Measurements from ENCODE around the gene NTF4. TPM values are rescaled to one million over a fixed set of nuclear protein-coding genes. Genes with fewer than 3 reads are reported as not detected.
"Not testable (repeated sequence)": the region's sequence is repeated elsewhere in the genome, so short reads cannot be mapped to it uniquely, and the experiment has no call there.

Gene NTF4
- total and polyA plus RNA-seq, 4 donors, result 2.1 to 5.2 (median 2.8) TPM

DNA sequence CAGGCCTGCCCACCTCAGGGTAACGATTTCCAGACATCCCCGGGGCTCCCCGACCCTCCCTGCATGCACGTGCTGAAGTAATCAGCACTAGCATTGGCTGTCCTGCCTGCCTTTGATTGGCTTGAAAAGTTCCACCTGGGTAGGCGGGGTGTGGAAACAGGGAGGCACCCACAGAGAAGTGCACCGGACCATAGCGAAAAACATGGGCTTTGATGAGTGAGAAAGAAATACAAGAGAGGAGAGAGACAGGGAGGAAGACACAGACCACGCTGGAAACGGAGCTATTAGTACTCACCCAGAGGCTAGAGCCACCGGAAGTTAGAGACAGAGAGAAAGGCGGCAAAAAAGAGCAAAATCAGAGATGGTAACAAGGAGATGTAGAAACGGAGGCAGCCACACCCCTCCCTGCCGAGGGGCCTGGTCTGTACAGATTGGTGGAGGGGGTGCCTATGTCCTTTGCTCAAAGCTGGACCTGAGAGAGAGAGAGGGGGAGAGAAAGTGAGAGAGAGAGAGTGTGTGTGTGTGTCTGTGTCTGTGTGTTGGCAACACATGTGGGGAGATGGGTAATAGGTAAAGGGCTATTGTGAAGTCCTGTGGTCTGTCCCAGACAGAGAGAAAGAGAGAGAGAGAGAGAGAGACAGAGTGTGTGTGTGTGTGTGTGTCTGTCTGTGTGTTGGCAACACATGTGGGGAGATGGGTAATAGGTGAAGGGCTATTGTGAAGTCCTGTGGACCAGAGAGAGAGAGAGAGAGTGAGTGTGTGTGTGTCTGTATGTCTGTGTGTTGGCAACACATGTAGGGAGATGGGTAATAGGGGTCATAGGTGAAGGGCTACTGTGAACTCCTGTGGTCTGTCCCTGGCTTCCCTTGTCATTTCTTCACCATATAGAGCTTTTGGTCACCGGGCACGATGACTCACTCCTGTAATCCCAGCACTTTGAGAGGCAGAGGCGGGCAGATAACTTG lies 43.4 kb downstream of the NTF4 start:
- Histone ChIP-seq H3K36me3 (ENCODE audit: control insufficient read depth in 4 of 4, insufficient read depth in 4 of 4, low read length in 4 of 4) (peaks cover 0 to 1% (median 0%) of the 10 kb centered on the region in 4 donors), H3K4me1 (ENCODE audit: control insufficient read depth in 5 of 5, insufficient read depth in 5 of 5, low read length in 5 of 5) (peaks cover 0 to 19% (median 4%) of the 10 kb centered on the region in 5 donors), H3K9me3 (ENCODE audit: control insufficient read depth in 4 of 4, insufficient read depth in 3 of 4, low read length in 3 of 4) (no peaks in the 10 kb centered on the region), H3K9ac (ENCODE audit: insufficient read depth in 1 of 2, low read length in 2 of 2) (no peak overlapping the region), H3K27ac (ENCODE audit: low read depth in 1 of 2, low read length in 1 of 2) (no peak overlapping the region), H3K27me3 (ENCODE audit: control insufficient read depth in 3 of 3, insufficient read depth in 3 of 3, low read length in 2 of 3) (peaks cover 0 to 30% (median 15%) of the 10 kb centered on the region in 3 donors), H3K4me3 (no peak overlapping the region)
- TF ChIP-seq, protein P1, sequence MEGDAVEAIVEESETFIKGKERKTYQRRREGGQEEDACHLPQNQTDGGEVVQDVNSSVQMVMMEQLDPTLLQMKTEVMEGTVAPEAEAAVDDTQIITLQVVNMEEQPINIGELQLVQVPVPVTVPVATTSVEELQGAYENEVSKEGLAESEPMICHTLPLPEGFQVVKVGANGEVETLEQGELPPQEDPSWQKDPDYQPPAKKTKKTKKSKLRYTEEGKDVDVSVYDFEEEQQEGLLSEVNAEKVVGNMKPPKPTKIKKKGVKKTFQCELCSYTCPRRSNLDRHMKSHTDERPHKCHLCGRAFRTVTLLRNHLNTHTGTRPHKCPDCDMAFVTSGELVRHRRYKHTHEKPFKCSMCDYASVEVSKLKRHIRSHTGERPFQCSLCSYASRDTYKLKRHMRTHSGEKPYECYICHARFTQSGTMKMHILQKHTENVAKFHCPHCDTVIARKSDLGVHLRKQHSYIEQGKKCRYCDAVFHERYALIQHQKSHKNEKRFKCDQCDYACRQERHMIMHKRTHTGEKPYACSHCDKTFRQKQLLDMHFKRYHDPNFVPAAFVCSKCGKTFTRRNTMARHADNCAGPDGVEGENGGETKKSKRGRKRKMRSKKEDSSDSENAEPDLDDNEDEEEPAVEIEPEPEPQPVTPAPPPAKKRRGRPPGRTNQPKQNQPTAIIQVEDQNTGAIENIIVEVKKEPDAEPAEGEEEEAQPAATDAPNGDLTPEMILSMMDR (IDR thresholded peaks at IDR 0.05; ENCODE audit: control extremely low read depth, extremely low read depth), result no peak
- whole genome bisulfite sequencing, 2 donors, result 44 to 53% methylated on average over 16 of the region's 16 CpGs
- no peak for ATAC-seq (ENCODE audit: insufficient read depth, low FRiP score)
- DNase-seq, result no peak

DNA sequence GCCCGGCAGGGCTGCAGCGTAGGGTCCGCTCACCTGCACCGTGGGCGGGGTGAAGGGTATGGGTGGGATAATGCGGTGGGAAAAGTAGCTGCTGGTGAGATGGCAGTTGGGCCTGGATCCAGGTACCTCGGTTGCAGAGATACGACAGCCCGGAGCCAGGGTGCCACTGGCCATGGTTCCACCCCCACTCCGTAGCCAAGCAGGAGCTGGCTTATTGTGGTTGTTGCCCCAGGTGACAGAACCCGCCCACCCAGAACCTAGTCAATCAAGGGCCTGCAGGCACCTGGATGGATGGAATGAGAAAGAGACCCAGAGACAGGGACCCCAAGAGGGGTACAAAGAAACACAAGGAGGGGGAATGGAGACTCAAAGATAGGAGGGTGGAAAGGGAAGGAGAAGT lies 44.3 kb downstream of the NTF4 start:
- H3K4me1 ChIP-seq (ENCODE audit: control insufficient read depth in 5 of 5, insufficient read depth in 5 of 5, low read length in 5 of 5), result peaks cover 0 to 19% (median 4%) of the 10 kb centered on the region in 5 donors
- no peak overlapping the region for H3K27ac ChIP-seq (ENCODE audit: low read depth in 1 of 2, low read length in 1 of 2)
- no peak for ATAC-seq (ENCODE audit: insufficient read depth, low FRiP score)
- H3K4me3 ChIP-seq, result no peak overlapping the region
- TF ChIP-seq, protein P1 (IDR thresholded peaks at IDR 0.05; ENCODE audit: control extremely low read depth, extremely low read depth), result no peak
- 78 to 79% methylated on average over 11 of the region's 11 CpGs for WGBS, 2 donors
- no peak overlapping the region for H3K9ac ChIP-seq (ENCODE audit: insufficient read depth in 1 of 2, low read length in 2 of 2)
- no peak for DNase-seq
- H3K36me3 ChIP-seq (ENCODE audit: control insufficient read depth in 4 of 4, insufficient read depth in 4 of 4, low read length in 4 of 4), result peaks cover 0 to 10% (median 2%) of the 10 kb centered on the region in 4 donors
- H3K27me3 ChIP-seq (ENCODE audit: control insufficient read depth in 3 of 3, insufficient read depth in 3 of 3, low read length in 2 of 3), result peaks cover 0 to 30% (median 15%) of the 10 kb centered on the region in 3 donors
- no peaks in the 10 kb centered on the region for H3K9me3 ChIP-seq (ENCODE audit: control insufficient read depth in 4 of 4, insufficient read depth in 3 of 4, low read length in 3 of 4)

DNA sequence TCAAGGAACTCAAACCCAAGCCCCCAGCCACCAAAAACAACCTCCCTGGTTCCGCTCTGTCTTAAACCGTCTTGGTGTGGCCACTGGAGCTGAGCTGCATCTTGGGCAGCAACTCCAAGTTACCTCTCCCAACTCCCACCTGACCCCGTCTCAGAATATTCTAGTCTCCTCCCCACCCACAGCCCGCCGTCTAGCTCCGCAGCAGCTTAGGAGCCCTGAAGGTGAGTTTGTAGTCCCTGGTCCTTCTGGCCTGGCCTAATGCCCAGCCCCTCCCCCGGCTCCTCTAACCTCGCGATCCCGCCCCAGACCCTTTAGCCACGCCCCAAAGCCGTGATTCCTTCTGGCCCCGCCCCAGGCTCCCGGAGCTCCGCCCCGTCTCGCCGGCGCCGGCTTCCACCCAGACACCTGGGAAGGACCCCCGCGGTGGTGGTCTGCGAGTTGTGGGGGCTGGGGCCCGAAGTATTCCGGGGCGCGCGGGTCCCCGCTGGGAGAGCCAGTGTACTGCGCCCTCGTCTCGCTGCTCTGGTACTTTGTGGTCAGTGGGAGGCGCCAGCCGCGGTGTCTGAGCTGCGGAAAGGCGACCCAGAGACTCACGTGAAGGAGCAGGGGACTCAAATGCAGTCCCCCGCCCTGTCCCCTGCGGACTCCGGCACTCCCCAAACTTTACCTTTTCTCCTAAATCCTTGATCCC lies 45.2 kb downstream of the NTF4 start:
- H3K27ac ChIP-seq (ENCODE audit: low read depth in 1 of 2, low read length in 1 of 2), result no peak overlapping the region

DNA sequence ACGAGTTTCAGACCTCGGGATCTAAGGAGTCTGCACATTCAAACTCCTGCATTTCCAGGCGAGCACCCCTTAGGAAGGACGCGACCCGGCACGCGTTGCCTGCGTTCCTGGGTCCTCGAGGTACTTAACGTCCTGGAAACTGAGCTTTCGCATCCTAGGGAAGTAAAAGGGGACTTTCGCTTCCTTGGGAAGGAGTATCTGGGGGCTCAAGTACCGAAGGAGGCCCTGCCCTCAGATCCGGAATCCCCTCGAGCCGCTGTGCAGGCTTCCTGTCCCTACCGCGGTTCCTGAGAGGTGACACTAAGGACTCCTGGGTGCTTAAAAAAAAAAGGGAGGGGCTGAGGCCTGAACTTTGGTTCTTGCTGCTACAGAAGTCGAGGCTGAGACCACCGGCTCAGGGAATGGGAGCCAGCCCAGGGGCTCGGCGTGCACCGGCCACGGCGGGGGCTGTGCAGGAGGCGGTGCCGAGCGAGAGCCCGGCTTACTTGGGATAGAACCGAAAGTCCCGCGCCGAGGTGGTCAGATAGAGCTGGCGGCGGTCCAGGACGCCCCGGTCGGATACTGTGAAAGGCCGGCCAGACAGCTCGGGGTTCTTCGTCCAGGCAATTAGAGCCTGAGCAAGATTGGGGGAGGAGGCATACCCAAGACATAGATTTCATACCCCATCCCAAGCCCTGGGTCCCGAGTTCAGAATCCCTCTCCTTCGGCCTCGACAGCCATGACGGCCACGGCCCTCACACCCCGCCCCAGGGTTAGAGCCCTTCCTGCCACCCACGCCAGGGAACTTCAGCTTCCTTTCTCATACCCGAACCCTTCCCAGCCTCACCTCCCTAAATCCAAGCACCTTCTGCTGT lies 46.0 kb downstream of the NTF4 start:
- not testable (repeated sequence) for H3K9ac ChIP-seq (ENCODE audit: insufficient read depth in 1 of 2, low read length in 2 of 2); H3K9me3 ChIP-seq (ENCODE audit: control insufficient read depth in 4 of 4, insufficient read depth in 3 of 4, low read length in 3 of 4); H3K27ac ChIP-seq (ENCODE audit: low read depth in 1 of 2, low read length in 1 of 2); ATAC-seq (ENCODE audit: insufficient read depth, low FRiP score)
- DNase-seq, result peak in 2 of 3 donors; percentile 25 to 29
- H3K27me3 ChIP-seq (ENCODE audit: control insufficient read depth in 3 of 3, insufficient read depth in 3 of 3, low read length in 2 of 3), result peaks cover 0 to 30% (median 15%) of the 10 kb centered on the region in 3 donors
- H3K4me1 ChIP-seq (ENCODE audit: control insufficient read depth in 5 of 5, insufficient read depth in 5 of 5, low read length in 5 of 5), result peaks cover 0 to 19% (median 4%) of the 10 kb centered on the region in 5 donors
- H3K36me3 ChIP-seq (ENCODE audit: control insufficient read depth in 4 of 4, insufficient read depth in 4 of 4, low read length in 4 of 4), result peaks cover 7 to 23% (median 8%) of the 10 kb centered on the region in 4 donors
- peak overlapping the region; percentile 26 for H3K4me3 ChIP-seq
- 4% methylated on average over 50 of the region's 50 CpGs for WGBS, 2 donors

More for the DNA sequence above, 45.2 kb downstream of the NTF4 start:
- Histone ChIP-seq H3K9me3 (ENCODE audit: control insufficient read depth in 4 of 4, insufficient read depth in 3 of 4, low read length in 3 of 4) (no peaks in the 10 kb centered on the region), H3K4me1 (ENCODE audit: control insufficient read depth in 5 of 5, insufficient read depth in 5 of 5, low read length in 5 of 5) (peaks cover 0 to 19% (median 4%) of the 10 kb centered on the region in 5 donors), H3K4me3 (no peak overlapping the region), H3K27me3 (ENCODE audit: control insufficient read depth in 3 of 3, insufficient read depth in 3 of 3, low read length in 2 of 3) (peaks cover 0 to 30% (median 15%) of the 10 kb centered on the region in 3 donors), H3K9ac (ENCODE audit: insufficient read depth in 1 of 2, low read length in 2 of 2) (no peak overlapping the region), H3K36me3 (ENCODE audit: control insufficient read depth in 4 of 4, insufficient read depth in 4 of 4, low read length in 4 of 4) (peaks cover 6 to 19% (median 6%) of the 10 kb centered on the region in 4 donors)
- peak; percentile 37 for ATAC-seq (ENCODE audit: insufficient read depth, low FRiP score)
- DNase-seq, result peak; percentile 40 to 70 (median 47)
- WGBS, 2 donors, result 13 to 18% methylated on average over 40 to 41 of the region's 41 CpGs
- TF ChIP-seq, protein P1 (IDR thresholded peaks at IDR 0.05; ENCODE audit: control extremely low read depth, extremely low read depth), result no peak
